NAMALWA (cell line): ENCODE results near the gene PHF13.

Source experiments
- DNase-seq: peaks from one replicate; pipeline ENCODE4 v3.0.0-alpha.2; 2015; ENCODE audit warnings: low spot score

Gene PHF13

DNA sequence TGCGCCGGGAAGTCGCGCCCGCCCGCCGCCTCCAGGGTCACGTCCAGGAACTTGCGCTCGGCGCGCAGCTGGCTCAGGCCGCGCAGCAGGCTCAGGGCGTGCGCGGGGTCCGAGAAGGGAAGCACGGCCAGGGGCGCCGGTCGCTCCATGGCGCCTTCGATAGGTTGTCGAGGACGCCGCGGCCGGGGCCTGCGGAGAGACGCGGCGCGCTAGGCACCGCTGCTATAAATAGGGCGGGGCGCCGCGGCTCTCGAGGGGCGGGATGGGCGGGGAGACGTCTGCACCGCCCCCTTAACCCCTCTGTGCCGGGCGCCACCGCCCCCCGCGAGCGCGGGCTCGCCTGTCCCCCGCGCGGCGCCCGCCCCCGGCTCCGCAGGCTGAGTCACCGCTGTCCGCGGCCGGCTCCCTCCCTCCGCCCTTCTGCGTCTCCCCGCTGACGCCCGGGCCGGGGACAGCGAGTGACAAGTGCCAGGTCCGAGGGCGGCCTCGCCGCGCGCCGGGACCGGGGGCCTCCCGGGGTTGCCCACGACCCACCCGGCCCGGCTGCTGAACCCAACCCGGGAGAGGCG, 10.8 kb upstream of the PHF13 start, which contains the start of gene KLHL21:
Gene KLHL21 (minus strand): TSS at position 201 of the 569 bp plus-strand sequence. CDS start 52 bp downstream, at position 149.
- DNase-seq, result peak; percentile 85

DNA sequence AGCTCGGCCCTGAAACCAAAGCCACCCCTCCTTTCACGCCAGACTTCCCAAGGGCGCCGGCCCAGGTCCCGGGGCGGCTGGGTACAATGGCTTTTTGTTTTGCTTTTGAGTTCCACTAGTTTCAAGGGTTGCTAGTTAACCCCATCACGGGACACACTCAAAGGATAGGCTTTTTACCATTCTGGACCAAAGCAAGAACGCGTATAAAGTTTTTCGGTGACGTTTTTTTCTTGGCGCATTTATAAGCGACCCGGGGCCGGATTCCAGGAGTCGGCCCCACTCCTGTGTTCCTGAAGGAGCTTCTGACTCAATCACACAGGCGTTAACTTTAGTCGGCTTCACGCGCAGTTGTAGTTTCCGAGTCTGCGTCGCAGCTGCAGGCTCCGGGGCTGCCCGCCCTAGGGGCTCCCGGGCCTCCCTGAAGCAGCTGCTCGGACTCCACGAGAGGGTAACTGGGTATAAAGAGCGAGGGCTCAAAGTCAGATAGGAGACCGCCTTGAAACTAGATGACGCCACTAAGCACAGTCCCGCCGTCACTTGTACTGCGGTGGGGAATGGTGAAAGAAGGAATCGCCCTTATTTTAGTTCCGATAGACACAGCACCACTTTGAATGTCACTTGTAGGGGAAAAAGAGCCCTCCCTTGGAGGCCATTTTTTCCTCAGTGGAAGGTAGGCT, 10.2 kb upstream of the PHF13 start:
- DNase-seq, result peak; percentile 81

DNA sequence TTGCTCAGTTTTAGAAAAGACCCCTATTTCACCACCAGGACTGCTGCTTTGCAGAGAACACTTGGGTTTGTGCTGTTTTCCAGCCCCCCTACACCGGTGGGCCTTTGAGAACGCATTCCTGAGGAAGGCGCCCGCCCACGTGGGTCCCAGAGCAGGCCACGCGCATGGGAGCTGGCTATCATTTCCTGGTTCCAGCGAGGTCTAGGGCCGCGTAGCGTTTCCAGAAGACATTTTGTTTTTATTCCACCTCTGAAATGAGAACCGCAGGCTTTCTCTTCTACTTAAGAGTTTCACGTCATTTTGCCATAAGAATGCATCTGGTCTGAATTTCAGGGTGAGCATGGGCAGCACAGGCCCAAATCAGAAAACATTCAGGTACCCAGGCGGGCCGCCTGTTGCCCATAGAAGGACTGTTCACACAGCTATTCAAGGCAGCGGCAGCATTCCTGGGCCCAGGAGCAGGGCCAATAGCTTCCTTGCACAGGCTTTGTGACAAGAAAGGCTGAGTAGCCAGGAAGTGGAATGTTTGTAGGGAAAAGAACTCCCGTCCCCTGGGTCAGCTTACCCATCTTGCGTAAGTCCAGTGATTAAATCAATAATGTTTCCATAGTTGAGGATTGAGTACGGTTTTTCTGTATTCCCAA, 9.5 kb upstream of the PHF13 start:
- DNase-seq, result no peak

DNA sequence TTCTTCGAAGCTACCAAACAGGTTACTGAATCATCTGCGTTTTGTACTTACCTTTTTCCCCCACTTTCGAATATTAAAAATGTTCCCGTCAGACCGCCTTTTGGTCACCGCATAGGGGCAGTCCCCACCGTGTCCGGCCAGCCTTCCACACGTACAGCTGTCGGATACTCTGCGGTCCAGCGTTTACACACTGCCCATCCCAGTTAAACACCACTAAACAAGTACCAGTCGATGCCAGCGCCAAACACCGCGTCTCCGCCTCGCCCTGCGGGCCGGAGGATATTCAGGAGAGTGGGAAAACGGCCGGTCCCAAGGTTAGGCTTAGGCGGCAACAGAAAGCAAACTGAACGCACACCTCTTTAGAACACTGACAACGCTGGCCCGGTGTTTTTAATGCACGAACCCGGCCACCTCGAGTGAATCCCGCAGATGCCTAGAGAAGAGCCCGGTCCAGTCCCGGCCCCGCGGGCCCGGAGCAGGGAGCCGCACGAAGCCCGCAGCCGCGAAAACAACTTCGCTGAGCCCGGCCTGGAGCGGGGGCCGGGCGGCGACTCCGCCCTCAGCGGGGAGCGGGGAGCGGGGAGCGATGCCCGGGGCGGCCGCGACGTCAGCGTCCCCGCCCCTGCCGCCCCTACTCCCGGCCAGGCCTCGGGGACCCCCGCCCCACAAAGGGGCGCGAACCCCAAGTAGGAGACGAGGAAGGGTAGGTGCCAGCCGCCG, 730 bp upstream of the PHF13 start:
- peak; percentile 72 for DNase-seq

DNA sequence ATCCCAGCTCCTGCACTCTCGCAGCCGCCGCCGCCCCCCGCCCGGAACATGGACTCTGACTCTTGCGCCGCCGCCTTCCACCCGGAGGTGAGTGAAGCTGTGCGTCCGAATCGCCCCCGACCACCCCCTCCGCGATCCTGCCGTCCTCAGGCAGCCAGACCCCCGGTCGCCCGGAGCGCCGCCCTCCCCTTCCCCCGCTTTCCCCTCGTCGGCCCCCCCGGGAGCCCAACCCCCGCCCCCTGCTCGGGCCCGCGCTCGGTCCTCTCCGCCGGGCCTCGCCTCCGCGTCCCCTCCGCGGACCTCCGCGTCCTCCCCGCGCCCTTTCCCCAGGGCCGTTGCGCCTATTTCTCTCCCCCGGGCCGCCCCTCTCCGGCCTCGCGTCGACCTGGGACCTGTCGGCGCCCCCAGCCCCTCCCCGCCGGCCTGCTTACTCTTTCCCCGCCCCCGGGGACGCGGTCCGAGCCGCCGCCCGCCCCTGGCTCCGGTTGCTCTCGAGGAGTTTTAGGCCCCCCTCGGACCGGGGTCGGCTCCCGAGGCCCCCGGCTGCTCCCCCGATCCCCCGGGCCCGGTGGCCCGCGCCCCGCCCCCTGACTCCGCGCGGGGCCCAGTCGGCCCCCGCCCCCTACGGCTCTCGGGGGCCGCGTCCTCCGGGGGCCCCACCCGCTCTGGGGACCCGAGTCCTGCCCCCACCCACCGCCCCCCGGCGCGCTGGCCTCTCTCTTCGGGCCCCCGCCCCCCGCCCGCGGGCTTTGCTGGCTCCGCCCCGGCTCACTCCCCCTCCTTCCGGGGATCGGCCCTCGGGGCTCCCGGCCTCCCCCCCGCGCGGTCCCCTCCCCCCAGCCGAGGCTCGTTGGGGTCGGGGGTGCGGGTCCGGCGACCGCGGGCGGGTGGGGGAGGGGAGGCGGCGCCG, 743 bp downstream of the PHF13 start:
- DNase-seq, result peak; percentile 53

DNA sequence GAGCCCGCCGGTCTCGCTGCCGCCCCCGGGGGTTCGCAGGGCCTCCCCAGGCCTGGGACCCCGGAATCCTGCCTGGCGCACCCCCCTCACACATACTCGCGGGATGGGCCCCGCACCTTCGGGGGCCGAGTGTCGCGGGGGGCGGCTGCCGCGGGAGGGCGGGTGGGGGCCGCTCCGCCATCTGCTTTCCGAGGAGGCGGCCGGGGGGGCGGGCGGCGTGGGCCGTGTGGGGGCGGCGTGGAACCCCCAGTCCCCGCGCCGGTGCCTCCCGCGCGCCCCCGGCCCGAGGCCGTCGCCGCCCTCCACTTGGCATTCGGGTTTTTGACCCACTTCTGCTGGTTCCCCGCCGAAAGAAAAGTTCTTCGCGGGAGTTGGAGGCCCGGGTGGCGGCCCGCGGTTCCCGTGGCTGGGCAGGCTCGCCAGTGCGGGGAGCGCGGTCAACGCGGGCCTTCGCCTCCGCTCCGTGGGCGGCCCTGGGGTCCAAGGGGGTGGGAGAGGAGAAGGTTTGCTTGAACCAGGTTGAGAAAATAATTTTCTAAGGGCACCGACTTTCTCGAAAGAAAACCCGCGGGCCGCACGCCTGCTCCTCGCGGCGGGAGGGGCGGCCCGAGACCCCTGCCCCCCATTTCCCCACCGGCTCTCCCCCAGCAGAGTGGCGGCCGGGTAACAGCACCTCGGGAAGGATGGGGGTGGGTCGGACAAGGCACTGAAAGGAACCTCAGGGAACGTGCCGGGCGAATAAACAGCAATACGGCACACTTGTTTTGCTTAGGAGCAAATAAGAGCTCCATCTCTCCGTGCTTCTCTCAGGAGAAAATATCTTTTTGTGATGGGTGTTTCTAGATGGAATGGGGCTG, 1.6 kb downstream of the PHF13 start:
- DNase-seq, result no peak

DNA sequence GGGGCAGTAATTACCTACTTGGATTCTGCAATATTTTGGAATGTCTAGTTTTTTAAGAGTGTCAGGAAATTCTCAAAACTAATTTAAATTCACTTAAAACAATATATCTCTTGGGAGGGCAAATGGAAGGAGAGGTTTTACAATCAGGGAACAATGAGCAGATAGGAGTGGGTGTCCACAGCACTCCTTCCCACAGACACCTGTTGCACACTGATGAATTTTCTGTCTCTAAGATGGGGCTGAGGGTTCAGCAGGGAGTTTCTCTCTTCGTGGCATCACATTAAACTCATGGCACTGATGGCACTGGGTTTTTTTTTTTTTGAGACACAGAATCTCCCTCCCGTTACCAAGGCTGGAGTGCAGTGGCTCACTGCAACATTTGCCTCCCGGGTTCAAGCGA, 5.5 kb downstream of the PHF13 start:
- no peak for DNase-seq

DNA sequence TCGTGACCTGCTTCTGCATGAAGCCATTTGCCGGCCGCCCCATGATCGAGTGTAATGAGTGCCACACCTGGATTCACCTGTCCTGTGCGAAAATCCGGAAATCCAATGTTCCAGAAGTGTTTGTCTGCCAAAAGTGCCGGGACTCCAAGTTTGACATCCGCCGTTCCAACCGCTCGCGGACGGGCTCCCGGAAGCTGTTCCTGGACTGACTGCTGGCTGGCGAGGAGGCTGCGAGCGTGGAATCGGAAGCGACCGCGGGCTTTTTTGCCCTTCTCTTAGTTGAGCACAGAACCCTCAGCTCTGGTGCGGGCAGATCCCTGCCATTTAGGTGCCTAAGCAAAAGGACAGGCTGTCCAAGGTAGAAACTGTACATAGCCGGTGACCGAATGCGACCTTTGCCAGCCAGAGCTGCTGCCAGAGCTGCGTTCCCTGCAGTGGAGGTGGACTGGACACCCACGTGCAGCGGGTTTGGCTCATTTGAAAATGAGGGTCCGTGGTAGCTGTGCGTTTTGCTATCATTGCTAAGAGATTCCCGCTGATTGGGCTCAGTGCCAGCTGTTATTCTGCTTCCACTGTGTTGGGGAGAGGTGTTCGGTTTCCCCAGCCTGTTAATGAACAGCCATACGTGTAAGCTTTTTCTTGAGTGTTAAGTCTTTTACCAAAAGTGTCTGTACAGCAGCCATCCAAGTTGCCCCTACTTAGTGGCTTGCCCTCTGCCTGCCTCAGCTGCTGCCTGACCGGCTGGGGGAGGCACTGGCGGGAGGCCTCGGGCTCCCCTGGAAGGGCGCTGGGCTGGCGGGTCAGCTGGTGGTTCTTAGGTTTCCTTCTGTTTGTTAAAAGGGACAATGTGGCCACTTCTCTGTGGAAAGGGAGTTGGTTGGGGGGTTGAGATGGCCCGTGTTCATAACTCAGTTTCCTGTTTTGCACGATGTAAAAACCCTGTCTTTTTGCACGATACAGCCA, 8.2 kb downstream of the PHF13 start:
- DNase-seq, result no peak

DNA sequence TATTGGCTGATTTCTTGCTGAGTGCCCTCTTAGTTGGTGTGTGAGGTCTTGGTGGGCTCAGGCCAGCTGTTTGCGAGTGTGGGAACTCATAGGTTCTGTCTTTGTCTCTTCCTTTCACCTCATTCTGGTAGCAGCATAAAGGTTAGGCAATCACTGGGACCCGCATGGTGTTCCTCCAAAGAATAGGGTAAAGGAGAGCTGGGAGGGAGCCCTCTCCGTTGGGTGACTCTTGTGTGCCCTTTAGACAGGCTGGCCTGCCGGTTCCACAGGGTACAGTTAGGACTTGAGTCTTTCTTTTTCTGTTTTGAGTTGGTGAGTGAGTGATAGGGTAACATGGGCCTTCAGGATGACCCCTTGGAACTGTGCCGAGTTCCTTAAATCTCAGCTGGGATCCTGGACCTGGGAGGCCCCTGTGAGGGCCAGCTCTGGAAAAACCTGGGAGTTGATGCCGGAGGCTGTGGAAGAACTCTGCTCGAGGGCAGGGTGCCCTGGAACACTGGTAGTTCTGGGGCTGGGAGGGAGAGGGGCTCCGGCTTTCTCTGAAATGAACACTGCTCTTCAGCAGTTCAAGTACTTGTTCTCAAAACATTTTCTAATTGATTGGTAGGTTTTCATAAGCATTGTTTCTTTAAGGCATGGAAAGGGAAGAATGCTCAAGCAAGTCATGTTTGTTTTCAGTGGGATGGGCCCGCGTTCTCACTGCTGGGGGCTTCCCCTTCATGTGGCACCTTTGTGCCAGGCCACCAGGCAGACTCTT, 9.0 kb downstream of the PHF13 start:
- no peak for DNase-seq

DNA sequence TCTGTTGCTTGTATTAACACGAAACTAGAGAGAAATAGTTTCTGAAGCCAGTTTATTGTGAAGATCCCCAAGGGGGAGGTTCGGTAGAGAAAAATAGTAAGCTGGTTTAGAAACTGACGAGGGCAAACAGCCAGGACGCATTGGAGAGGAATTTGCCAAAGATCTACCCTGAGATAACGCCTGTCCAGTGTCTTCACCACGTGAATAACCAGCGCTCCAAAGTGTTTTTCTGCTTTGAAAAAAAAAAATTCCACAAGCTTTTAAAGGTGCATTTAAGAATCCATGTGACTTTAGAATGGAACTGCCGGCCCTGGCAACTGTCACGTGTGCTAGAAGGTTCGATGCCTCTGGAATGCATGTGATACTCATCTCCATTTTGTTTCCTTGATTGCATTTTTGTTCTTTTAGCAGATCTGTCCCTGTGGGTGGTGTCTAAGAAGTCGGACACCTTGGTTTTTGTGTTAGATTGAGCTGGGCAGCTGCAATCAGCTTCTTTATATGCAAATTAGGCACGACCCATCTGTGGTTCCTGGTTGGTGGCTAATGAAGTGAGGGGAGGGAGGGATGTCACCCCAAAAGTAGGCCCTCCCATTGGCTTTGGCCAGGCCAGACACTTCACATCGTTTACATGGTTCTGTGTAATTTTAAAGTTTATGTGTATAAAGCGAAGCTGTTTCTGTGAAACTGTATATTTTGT, 9.9 kb downstream of the PHF13 start:
- DNase-seq, result peak; percentile 62

DNA sequence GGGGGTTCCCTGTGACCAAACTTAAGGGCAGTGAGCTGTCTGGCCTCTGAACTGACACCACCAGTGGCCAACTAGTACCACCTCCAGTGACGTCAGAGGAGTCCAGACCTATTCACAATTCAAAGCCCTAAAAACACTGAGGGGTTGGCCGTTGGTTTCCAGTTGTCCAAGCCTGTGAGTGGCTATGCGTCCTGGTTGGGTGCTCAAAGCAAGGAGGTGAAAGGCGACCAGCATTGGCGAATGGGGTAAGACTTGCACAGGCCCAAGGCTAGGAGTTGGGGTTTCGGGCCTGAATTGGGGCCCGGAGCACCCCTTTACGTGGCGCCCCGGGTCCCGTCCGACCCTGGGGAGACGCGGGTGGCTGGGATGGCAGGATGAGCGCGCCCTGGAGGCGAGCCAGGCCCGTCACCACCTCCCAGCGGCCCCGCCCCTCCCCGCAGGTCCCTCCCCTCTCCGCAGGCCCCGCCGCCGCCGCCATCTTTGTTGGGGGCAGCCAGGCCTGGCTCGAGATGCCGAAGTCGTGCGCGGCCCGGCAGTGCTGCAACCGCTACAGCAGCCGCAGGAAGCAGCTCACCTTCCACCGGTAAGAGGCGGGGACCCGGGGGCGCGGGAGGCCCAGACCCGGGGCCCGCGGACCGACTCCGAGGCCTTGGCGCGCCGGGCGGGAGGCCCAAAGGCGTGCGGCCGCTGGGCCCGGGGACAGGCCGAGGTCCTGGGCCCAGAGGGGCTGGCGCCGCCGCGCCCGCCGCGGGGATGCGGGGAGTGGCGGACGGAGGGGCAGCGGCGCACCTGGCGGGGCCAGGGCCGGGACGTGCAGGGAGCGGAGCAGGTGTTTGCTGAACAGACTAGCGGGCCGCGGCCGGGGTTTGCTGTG, 11.4 kb downstream of the PHF13 start, which contains the start of gene THAP3:
Gene THAP3 (plus strand): TSS at position 159 of the 874 bp plus-strand sequence. CDS start 351 bp downstream, at position 510.
- DNase-seq, result peak; percentile 90

DNA sequence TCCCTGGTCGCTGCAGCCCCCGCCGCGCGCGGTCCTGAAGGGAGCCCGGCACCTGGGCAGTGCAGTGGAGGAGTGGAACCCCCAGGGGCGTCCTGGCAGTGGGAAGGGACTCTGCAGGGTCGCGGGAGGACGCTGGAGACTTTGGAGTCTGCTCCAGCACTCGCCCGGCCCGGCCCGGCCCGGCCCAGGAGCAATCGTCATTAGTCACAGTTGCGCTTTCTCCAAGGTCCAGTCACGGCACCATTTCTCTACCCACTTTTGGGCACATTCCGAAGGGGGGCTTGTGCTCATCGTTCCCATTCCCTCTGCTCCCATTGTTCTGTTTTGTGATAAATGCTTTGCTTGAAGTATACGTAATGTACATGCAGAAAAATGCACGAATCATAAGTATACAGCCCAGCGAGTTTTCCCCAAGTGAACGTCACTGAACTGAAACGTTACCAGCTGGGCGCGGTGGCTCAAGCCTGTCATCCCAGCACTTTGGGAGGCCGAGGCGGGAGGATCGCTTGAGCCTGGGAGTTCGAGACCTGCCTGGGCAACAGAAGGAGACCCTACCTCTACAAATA, 12.1 kb downstream of the PHF13 start:
- DNase-seq, result no peak

DNA sequence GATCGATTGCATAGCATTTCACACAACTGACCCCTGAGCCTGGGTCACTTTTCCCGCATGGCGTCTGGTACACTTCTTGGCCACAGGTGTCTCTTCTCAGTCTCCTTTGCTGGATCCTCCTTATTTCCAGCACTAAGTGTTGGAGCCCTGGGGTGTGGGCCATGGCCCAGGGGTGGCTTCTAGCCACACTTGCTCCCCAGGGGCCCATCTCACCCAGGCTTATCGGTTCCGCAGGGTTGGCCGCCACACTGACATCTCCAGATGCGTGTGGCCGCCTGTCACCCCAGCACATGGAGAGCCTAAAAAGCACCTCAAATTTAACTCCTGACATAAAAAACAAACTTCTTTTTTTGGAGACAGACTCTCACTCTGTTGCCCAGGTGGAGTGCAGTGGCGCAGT, 13.5 kb downstream of the PHF13 start:
- no peak for DNase-seq

DNA sequence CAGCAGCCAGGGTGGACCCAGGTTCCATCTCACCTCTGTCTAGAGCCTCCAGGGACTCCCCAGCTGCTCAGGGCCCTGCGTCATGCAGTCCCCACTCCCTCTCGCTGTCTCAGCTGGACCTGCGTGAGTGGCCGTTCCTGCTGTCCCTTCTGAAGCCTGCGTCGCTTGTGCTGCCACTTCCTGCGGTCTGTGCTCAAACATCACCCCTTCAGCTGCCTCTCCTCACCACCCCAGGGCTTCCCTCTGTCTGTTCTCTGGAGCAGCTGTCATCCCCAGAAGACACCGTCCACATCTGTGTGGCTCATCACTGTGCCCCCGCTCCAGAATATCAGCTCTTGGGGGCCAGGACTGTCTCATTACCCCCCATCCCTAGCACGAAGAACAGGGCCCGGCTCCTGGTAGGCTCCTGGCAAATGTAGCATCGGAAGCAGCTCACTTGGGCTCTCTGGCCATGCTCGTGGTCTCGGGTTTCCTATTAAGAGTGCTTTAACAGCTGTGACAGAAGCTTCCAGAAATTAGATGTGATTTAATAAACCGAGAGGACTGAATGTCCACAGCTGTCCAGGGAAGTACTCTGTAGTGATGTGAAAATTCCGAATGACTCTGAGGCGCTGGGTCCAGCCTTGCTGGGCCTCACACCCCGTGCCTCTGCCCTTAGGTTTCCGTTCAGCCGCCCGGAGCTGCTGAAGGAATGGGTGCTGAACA, 14.5 kb downstream of the PHF13 start:
- no peak for DNase-seq

DNA sequence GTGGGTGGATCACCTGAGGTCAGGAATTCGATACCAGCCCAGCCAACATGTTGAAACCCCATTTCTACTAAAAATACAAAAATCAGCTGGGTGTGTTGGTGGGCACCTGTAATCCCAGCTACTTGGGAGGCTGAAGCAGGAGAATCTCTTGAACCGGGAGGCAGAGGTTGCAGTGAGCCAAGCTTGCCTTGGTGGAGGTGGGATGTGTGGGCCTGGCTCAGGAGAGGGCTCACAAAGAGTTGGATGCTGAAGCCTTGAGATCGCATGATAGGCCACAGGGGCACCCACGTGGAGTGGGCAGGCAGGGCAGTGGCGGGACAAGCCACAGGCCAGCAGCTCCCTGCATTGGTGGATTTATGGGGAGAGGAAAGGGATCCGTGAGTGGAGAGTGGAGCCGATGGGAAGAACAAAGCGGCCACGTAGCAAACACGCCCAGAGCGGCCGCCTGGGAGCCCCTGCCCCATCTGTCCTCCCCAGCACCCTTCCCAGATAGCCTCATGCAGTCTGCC, 15.5 kb downstream of the PHF13 start:
- no peak for DNase-seq

DNA sequence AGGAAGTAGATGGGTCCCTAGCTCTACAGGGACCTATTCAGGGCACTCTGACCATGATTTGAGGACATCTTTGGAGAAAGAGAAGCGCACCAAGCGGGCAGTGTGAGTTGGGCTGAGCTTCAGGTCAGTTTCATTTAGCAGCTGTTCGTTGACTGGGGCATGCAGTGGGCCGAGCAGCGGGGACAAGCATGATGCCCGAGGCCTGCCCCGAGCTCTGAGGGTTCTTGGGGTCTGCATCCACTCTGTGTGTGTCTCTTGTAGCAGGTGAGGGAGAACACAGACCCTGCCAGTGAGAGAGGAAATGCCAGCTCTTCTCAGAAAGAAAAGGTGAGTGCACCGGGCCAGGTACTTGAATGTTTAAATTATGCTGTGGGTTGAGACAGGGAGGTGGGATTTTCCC, 16.5 kb downstream of the PHF13 start:
- DNase-seq, result no peak
